NCI-H2081 treated with DMSO at 0.1 percent for 48 hours (cell line): ENCODE measurements around the gene SLC26A11.

Source experiments
- DNase-seq: peaks from one replicate; lab custom pipeline; 2025; lab: John Stamatoyannopoulos, UW

The SLC26A11 gene

GRCh38 chr17:80220054-80220735, at the start of gene SLC26A11, which contains the start of gene SGSH:
Gene SLC26A11, plus strand, starts transcription at chr17:80220427. Its CDS starts 1,134 bp downstream, at chr17:80221561.
Gene SGSH, minus strand, starts transcription at chr17:80220333. Its CDS starts 20 bp downstream, at chr17:80220313.
- DNase-seq: no peak

GRCh38 chr17:80171681-80172080, 48.5 kb upstream of the SLC26A11 start:
- DNase-seq: no peak

DNA sequence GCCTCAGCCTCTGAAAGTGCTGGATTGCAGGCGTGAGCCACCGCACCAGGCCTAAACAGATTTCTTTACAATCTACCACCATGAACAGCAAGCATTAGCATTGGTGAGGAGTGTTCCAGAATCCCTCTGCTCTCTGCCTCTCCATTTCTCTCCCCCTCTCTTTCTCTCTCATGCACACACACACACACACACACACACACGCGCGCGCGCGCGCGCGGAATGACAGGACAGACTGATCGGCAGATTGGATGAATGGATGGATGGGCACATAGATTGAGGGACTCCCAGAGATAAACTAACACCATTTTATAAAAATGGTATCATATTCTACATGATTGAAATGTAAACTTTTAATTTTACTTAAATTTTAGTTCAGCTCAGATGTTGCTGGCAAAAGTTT, 47.1 kb upstream of the SLC26A11 start:
- no peak for DNase-seq

- no peak for DNase-seq
These were observed 46.3 kb upstream of the SLC26A11 start for GRCh38 chr17:80173916-80174315.

- no peak for DNase-seq
These were observed 43.5 kb upstream of the SLC26A11 start for GRCh38 chr17:80176757-80177156.

- no peak for DNase-seq
These were observed 42.1 kb upstream of the SLC26A11 start for GRCh38 chr17:80177986-80178595.

DNA sequence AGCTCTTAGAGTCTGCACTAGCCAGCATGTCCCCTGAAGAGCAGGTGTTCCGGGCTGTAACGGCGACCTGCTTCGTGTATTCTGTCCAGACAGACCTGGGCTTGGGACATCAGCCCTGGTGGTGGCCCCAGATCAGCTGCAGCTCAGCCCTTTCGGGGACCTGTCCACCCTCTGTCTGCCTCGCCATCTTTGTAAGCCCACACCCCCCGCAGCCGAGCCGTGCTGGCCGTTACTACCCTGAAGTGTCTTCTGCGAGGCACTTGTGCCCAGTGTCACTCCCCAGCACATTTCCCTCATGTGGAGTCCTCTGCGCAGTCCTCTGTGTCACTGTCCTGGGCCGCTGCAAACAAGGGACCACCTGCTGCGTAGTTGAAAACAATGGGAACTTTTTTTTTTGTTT, 40.0 kb upstream of the SLC26A11 start:
- no peak for DNase-seq

DNA sequence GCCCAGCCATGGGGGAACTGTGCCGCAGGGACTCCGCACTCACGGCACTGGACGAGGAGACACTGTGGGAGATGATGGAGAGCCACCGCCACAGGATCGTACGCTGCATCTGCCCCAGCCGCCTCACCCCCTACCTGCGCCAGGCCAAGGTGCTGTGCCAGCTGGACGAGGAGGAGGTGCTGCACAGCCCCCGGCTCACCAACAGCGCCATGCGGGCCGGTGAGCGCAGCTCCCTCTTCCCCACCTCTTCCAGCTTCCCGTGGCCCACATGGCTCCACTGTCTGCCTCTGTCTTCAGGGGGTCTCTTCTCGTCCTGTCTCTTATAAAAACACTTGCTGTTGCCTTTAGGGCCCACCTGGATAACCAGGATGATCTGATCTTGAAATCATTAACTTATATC, 38.8 kb upstream of the SLC26A11 start:
- no peak for DNase-seq

DNA sequence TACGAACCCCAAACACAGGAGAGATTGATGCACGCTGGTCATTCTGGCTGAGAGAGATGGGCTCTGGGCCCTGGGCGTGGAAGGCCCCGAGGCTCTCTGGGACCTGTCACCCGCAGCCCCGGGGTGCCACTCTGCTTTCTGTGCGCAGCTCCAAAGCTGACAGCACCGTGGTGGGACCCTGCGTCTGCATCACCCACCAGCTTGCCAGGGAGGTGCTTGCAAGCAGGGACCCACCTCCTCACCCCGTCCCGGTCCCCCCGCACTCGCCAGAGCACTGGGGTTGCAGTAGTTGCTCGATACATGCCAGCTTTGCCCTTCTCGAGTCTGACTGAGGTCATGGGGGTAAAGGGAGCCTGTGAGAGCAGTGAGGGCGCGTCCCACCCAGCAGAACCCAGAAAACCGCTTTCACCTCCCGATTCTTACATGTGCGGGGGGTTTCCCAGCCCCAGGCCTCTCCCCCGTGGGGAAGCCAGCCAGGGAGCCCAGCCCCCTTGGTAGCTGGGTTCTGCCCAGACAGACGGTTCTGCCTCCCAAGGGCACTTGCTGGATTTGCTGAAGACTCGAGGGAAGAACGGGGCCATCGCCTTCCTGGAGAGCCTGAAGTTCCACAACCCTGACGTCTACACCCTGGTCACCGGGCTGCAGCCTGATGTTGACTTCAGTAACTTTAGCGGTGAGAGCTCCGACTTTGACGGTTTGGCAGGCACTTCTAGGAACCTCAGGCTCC, 37.9 kb upstream of the SLC26A11 start:
- no peak for DNase-seq

- no peak for DNase-seq
These were observed 37.4 kb upstream of the SLC26A11 start for GRCh38 chr17:80182845-80183223.

- DNase-seq: no peak
These were observed 36.4 kb upstream of the SLC26A11 start for GRCh38 chr17:80183581-80184422.

GRCh38 chr17:80184423-80184714, 35.9 kb upstream of the SLC26A11 start:
- DNase-seq: no peak

- DNase-seq: no peak
These were observed 34.3 kb upstream of the SLC26A11 start for GRCh38 chr17:80185968-80186367.

DNA sequence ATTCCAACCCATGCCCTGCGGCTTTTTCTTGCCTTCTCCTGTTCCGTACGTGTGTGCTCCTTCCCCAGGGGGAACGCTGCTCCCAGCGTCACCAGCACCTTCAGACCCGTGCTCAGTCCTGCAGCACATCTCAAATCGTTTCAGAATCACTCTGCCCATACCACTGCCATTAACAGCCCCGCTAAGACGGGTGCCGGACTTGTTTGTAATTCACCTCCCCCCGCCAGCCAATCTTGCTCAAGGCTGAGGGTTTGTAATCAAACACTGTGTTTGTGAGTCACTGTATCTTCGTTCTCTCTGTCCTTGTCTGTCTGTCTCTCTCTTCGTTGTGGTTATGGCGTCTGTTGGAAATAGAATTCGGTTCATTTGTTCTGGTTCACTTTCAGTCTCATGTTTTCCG, 33.1 kb upstream of the SLC26A11 start:
- DNase-seq: no peak

DNA sequence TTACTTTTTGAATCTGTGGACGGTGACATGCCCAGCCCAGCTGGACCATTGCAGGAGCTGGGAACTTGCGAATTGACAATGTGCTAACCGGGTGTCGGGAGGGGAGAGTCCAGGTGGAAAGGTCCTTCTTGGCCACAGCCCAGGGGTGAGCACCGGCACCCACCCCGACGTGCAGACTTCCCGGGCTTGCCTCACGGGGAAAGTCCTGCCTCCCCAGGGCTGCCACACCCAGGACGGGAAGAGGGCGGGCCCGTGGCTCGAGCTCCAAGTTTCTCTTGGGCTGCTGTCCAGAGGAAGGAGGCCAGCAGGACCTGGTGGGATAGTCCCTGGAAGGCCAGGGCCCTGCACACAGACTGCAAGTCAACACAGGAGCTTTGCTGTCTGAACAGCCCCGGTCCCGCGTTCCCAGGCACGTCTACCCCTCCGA, 32.7 kb upstream of the SLC26A11 start:
- DNase-seq: no peak

DNA sequence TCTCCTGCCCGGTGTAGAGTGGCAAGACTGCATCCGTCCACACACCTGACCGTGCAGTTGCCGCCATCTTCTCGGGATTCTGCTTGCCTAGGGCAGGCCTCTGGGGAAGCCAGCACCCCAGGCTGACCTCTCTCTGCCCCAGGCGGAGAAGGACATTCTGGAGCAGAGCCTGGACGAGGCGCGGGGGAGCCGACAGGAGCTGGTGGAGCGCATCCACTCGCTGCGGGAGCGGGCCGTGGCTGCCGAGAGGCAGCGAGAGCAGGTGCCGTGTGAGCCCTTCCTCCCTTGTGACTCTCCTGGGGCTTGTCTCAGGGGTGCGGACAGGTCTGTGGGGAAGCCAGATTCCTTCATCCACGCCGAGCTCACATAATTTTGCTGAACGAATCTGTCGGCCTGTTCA, 30.6 kb upstream of the SLC26A11 start:
- no peak for DNase-seq

DNA sequence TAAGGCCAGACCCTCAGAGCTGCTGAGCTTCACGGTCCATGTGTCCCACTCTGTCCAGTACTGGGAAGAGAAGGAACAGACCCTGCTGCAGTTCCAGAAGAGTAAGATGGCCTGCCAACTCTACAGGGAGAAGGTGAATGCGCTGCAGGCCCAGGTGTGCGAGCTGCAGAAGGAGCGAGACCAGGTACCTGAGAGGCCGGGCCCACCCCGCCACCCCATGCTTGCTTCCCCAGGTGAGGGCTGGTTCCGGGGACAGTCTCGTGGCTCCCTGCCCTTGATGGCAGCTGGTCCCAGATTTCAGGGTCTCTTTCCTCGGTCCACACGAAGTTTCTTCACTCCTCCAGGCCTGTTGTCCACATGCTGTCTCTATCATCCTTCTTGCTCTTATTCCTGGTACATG, 29.5 kb upstream of the SLC26A11 start:
- no peak for DNase-seq

DNA sequence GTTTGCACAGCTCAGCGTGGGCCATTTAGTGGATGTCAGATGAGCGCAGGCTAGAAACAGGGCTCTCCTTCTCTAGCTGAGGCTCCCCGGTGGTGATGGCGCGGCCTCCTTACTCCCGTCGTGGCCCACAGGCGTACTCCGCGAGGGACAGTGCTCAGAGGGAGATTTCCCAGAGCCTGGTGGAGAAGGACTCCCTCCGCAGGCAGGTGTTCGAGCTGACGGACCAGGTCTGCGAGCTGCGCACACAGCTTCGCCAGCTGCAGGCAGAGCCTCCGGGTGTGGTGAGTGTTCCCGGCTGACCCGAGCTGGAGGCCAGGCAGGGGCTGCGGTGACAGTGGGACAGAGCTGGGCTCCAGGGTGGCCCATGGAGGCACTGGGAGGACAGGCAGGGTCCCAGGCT, 29.0 kb upstream of the SLC26A11 start:
- no peak for DNase-seq

DNA sequence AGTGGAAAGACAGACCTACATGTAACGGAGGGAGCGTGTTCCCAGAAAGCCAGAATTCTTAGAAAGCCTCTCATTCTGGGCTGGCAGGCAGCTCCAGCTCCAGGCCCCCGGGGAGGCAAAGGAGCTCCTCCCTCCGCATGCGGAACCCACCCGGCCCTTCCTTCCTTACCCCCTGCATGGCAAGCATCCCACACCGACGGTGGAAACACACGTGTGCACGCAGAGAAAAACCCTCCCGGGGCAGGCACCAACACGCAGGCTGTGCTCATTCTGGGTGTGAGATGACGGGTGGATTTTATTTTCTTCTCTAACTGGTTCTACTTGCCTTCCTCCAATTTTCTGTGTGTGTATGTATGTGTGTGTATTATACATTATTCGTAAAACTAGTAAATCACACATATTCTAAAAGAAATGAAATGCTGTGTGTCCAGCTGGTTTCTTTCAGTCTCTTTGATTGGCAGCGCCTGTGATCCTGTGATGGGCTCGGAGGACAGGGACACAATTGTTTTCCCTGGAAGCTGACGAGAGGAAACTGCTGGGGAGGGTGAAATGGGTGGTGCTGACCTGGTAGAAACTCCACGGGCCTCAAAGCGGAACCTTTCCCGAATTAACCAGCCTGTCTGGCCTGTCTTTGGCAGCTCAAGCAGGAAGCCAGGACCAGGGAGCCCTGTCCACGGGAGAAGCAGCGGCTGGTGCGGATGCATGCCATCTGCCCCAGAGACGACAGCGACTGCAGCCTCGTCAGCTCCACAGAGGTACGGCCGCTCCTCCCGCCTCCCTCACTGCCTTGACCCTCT, 28.2 kb upstream of the SLC26A11 start:
- DNase-seq: no peak

GRCh38 chr17:80195141-80195540, 25.1 kb upstream of the SLC26A11 start:
- no peak for DNase-seq

DNA sequence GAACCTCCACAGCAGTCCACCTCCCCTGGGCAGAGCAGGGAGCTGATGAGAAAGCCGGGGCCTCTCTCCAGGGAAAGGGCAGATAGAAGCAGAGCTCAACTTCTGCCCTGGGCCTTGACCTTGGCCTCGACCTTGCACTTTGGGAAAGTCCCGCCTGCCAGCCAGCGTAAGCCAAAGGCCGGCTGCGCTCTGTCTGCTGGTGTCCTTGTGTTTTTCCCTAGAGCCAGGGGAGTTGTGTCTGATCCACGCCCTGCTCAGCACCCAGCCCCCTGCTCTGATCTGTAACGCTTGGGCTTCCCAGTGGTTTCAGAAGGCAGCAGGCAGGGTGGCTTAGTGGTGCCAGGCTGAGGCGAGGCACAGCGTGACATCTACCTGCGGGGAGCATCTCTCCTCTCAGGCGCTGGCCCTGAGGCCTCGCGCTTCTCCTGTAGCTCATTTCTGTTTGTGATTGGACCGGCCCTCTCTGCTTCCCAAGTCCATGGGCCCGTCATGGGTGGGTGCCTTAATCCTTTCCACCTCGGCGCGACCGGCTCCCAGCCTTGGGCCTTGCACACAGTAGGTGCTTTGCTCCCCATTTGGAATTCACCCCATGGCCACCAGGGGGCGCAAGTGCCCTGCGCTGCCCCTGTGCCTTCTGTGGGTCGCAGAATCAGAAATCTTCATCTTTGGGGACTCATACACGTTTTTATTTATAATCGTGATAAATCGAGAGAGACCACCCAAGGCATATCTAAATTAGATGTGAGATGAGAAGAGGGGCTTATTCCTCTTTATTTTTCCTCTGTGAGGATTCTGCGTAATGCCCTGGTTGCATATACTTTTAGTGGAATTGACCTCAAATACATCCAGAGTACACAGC, 24.3 kb upstream of the SLC26A11 start:
- no peak for DNase-seq
